Astrocyte of the cerebellum (primary cell): ENCODE results near the gene TCERG1L.

Experiments
- DNase-seq: peaks from one replicate; pipeline ENCODE4 v3.0.0-alpha.2; 2011; ENCODE audit warnings: low read depth
- H3K4me3 ChIP-seq: 2 replicates; pipeline ENCODE4 v1.5.1; 2011; ENCODE audit warnings: mild to moderate bottlenecking, low read depth, low read length, moderate library complexity
- CTCF ChIP-seq: IDR thresholded peaks from 2 replicates; pipeline ENCODE4 v1.5.1; 2012; ENCODE audit warnings: low read length, low read depth, moderate library complexity, mild to moderate bottlenecking; ENCODE audit errors: missing control alignments
- in situ Hi-C: cut with HindIII; loops from 2 replicates; pipeline ENCODE4 v1.10.0; 2017; ENCODE audit warnings: low sequenced_read_pairs

TCERG1L gene

GRCh38 chr10:131124945-131125344 lies 186.6 kb downstream of the TCERG1L start:
- TF ChIP-seq CTCF: no peak
- DNase-seq: no peak
- no peak overlapping the region for H3K4me3 ChIP-seq
- in situ Hi-C loops: no loop called here

GRCh38 chr10:131123496-131123895 lies 188.0 kb downstream of the TCERG1L start:
- no peak for DNase-seq
- TF ChIP-seq CTCF: no peak
- H3K4me3 ChIP-seq: no peak overlapping the region
- in situ Hi-C loops: no loop called here

- TF ChIP-seq CTCF: no peak
- no peak for DNase-seq
- H3K4me3 ChIP-seq: no peak overlapping the region
- in situ Hi-C loops: no loop called here
These were observed 189.9 kb downstream of the TCERG1L start for GRCh38 chr10:131121511-131122035.

GRCh38 chr10:131119626-131120355 lies 191.7 kb downstream of the TCERG1L start:
- TF ChIP-seq CTCF: no peak
- H3K4me3 ChIP-seq: no peak overlapping the region
- no peak for DNase-seq
- in situ Hi-C loops: no loop called here

GRCh38 chr10:131117416-131118212 lies 193.9 kb downstream of the TCERG1L start:
- DNase-seq: no peak
- no peak for TF ChIP-seq CTCF
- H3K4me3 ChIP-seq: no peak overlapping the region
- in situ Hi-C loops: no loop called here

- no peak for TF ChIP-seq CTCF
- no peak for DNase-seq
- in situ Hi-C loops: no loop called here
- H3K4me3 ChIP-seq: no peak overlapping the region
These were observed 194.5 kb downstream of the TCERG1L start for GRCh38 chr10:131116991-131117375.
